ENCODE measurements around the gene GLT1D1.

Gene GLT1D1

GRCh38 chr12:128989287-128989686, 136.0 kb downstream of the GLT1D1 start:
- Histone ChIP-seq H3K9me3 (ENCODE audit: insufficient read depth, low read depth, low read length) (peaks cover 2% of the 10 kb centered on the region), H3K4ac (ENCODE audit: low read depth, low read length) (no peak overlapping the region), H3K36me3 (ENCODE audit: control insufficient read depth in 1 of 2, insufficient read depth in 2 of 2, low read length in 2 of 2) (no peaks in the 10 kb centered on the region), H2AFZ (ENCODE audit: insufficient read depth, low read length, poor library complexity) (no peak overlapping the region), H3K79me2 (ENCODE audit: control insufficient read depth, insufficient read depth, low read length, poor library complexity) (no peaks in the 10 kb centered on the region), H3K4me2 (ENCODE audit: low read length) (no peak overlapping the region), H2BK12ac (ENCODE audit: low read length) (no peak overlapping the region), H3K4me3 (ENCODE audit: low read depth, low read length) (peak overlapping the region; percentile 7), H2BK120ac (ENCODE audit: insufficient read depth, low read length, poor library complexity) (no peak overlapping the region), H3K9ac (ENCODE audit: low read length) (no peak overlapping the region), H3K79me1 (ENCODE audit: low read length) (no peaks in the 10 kb centered on the region), H2BK5ac (ENCODE audit: low read depth, low read length, poor library complexity) (no peak overlapping the region), H4K8ac (ENCODE audit: low read depth, low read length) (no peak overlapping the region), H3K14ac (ENCODE audit: low read length) (no peak overlapping the region), H4K12ac (ENCODE audit: low read depth, low read length) (no peak overlapping the region), H3K27me3 (ENCODE audit: insufficient read depth, low read length) (no peaks in the 10 kb centered on the region), H3K23ac (ENCODE audit: low read length) (no peak overlapping the region), H3K4me1 (ENCODE audit: control insufficient read depth in 1 of 2, insufficient read depth in 2 of 2, low read length in 2 of 2) (no peaks in the 10 kb centered on the region), H4K91ac (ENCODE audit: low read depth, low read length) (no peak overlapping the region), H2AK5ac (ENCODE audit: low read length) (no peak overlapping the region), H3K18ac (ENCODE audit: low read length) (no peak overlapping the region), H3K27ac (ENCODE audit: low read depth, low read length) (no peak overlapping the region)
- WGBS (ENCODE audit: extremely low coverage, insufficient coverage, insufficient read length) = no CpG with 5 or more reads among the region's 1 CpG
- DNase-seq = no peak

GRCh38 chr12:128991716-128992115, 138.4 kb downstream of the GLT1D1 start:
- Histone ChIP-seq H2BK120ac (ENCODE audit: insufficient read depth, low read length, poor library complexity) (no peak overlapping the region), H4K91ac (ENCODE audit: low read depth, low read length) (no peak overlapping the region), H3K23ac (ENCODE audit: low read length) (no peak overlapping the region), H3K4me2 (ENCODE audit: low read length) (no peak overlapping the region), H3K79me1 (ENCODE audit: low read length) (no peaks in the 10 kb centered on the region), H3K9ac (ENCODE audit: low read length) (no peak overlapping the region), H3K79me2 (ENCODE audit: control insufficient read depth, insufficient read depth, low read length, poor library complexity) (no peaks in the 10 kb centered on the region), H3K4me3 (ENCODE audit: low read depth, low read length) (no peak overlapping the region), H3K4me1 (ENCODE audit: control insufficient read depth in 1 of 2, insufficient read depth in 2 of 2, low read length in 2 of 2) (no peaks in the 10 kb centered on the region), H2AK5ac (ENCODE audit: low read length) (no peak overlapping the region), H3K27me3 (ENCODE audit: insufficient read depth, low read length) (no peaks in the 10 kb centered on the region), H3K27ac (ENCODE audit: low read depth, low read length) (no peak overlapping the region), H2BK5ac (ENCODE audit: low read depth, low read length, poor library complexity) (no peak overlapping the region), H3K36me3 (ENCODE audit: control insufficient read depth in 1 of 2, insufficient read depth in 2 of 2, low read length in 2 of 2) (no peaks in the 10 kb centered on the region), H2AFZ (ENCODE audit: insufficient read depth, low read length, poor library complexity) (no peak overlapping the region), H3K4ac (ENCODE audit: low read depth, low read length) (no peak overlapping the region), H3K14ac (ENCODE audit: low read length) (no peak overlapping the region), H3K18ac (ENCODE audit: low read length) (no peak overlapping the region), H3K9me3 (ENCODE audit: insufficient read depth, low read depth, low read length) (peaks cover 2% of the 10 kb centered on the region), H2BK12ac (ENCODE audit: low read length) (no peak overlapping the region), H4K8ac (ENCODE audit: low read depth, low read length) (no peak overlapping the region), H4K12ac (ENCODE audit: low read depth, low read length) (no peak overlapping the region)
- DNase-seq = no peak
- no CpG with 5 or more reads among the region's 6 CpGs for WGBS (ENCODE audit: extremely low coverage, insufficient coverage, insufficient read length)

- H3K27ac ChIP-seq (ENCODE audit: low read depth, low read length) = no peak overlapping the region
- H3K18ac ChIP-seq (ENCODE audit: low read length) = no peak overlapping the region
- H3K4ac ChIP-seq (ENCODE audit: low read depth, low read length) = no peak overlapping the region
- no peak overlapping the region for H3K14ac ChIP-seq (ENCODE audit: low read length)
- no peak overlapping the region for H3K4me2 ChIP-seq (ENCODE audit: low read length)
- H3K4me3 ChIP-seq (ENCODE audit: low read depth, low read length) = no peak overlapping the region
- DNase-seq = no peak
- no peaks in the 10 kb centered on the region for H3K27me3 ChIP-seq (ENCODE audit: insufficient read depth, low read length)
- H3K9me3 ChIP-seq (ENCODE audit: insufficient read depth, low read depth, low read length) = peaks cover 2% of the 10 kb centered on the region
- no peak overlapping the region for H3K23ac ChIP-seq (ENCODE audit: low read length)
- no peak overlapping the region for H4K12ac ChIP-seq (ENCODE audit: low read depth, low read length)
- H2BK120ac ChIP-seq (ENCODE audit: insufficient read depth, low read length, poor library complexity) = no peak overlapping the region
- no peak overlapping the region for H2AK5ac ChIP-seq (ENCODE audit: low read length)
- no peaks in the 10 kb centered on the region for H3K79me1 ChIP-seq (ENCODE audit: low read length)
- no peak overlapping the region for H4K8ac ChIP-seq (ENCODE audit: low read depth, low read length)
- no peaks in the 10 kb centered on the region for H3K36me3 ChIP-seq (ENCODE audit: control insufficient read depth in 1 of 2, insufficient read depth in 2 of 2, low read length in 2 of 2)
- no CpG with 5 or more reads among the region's 8 CpGs for WGBS (ENCODE audit: extremely low coverage, insufficient coverage, insufficient read length)
- H3K79me2 ChIP-seq (ENCODE audit: control insufficient read depth, insufficient read depth, low read length, poor library complexity) = no peaks in the 10 kb centered on the region
- H2BK12ac ChIP-seq (ENCODE audit: low read length) = no peak overlapping the region
- no peak overlapping the region for H4K91ac ChIP-seq (ENCODE audit: low read depth, low read length)
- H3K4me1 ChIP-seq (ENCODE audit: control insufficient read depth in 1 of 2, insufficient read depth in 2 of 2, low read length in 2 of 2) = no peaks in the 10 kb centered on the region
- H2AFZ ChIP-seq (ENCODE audit: insufficient read depth, low read length, poor library complexity) = no peak overlapping the region
- no peak overlapping the region for H2BK5ac ChIP-seq (ENCODE audit: low read depth, low read length, poor library complexity)
- H3K9ac ChIP-seq (ENCODE audit: low read length) = no peak overlapping the region
Measured at GRCh38 chr12:128992116-128992515, 138.8 kb downstream of the GLT1D1 start.

GRCh38 chr12:128992550-128992949, 139.3 kb downstream of the GLT1D1 start:
- no peak overlapping the region for H4K8ac ChIP-seq (ENCODE audit: low read depth, low read length)
- H3K18ac ChIP-seq (ENCODE audit: low read length) = no peak overlapping the region
- H3K4me3 ChIP-seq (ENCODE audit: low read depth, low read length) = no peak overlapping the region
- no peaks in the 10 kb centered on the region for H3K4me1 ChIP-seq (ENCODE audit: control insufficient read depth in 1 of 2, insufficient read depth in 2 of 2, low read length in 2 of 2)
- H3K9ac ChIP-seq (ENCODE audit: low read length) = no peak overlapping the region
- H3K23ac ChIP-seq (ENCODE audit: low read length) = no peak overlapping the region
- H3K27me3 ChIP-seq (ENCODE audit: insufficient read depth, low read length) = no peaks in the 10 kb centered on the region
- no peak overlapping the region for H3K27ac ChIP-seq (ENCODE audit: low read depth, low read length)
- no peak overlapping the region for H4K91ac ChIP-seq (ENCODE audit: low read depth, low read length)
- H2BK5ac ChIP-seq (ENCODE audit: low read depth, low read length, poor library complexity) = no peak overlapping the region
- no peaks in the 10 kb centered on the region for H3K79me2 ChIP-seq (ENCODE audit: control insufficient read depth, insufficient read depth, low read length, poor library complexity)
- no peak overlapping the region for H2BK12ac ChIP-seq (ENCODE audit: low read length)
- H2AFZ ChIP-seq (ENCODE audit: insufficient read depth, low read length, poor library complexity) = no peak overlapping the region
- WGBS (ENCODE audit: extremely low coverage, insufficient coverage, insufficient read length) = no CpG with 5 or more reads among the region's 9 CpGs
- H2AK5ac ChIP-seq (ENCODE audit: low read length) = no peak overlapping the region
- H3K9me3 ChIP-seq (ENCODE audit: insufficient read depth, low read depth, low read length) = peaks cover 2% of the 10 kb centered on the region
- H4K12ac ChIP-seq (ENCODE audit: low read depth, low read length) = no peak overlapping the region
- no peak overlapping the region for H3K4ac ChIP-seq (ENCODE audit: low read depth, low read length)
- no peaks in the 10 kb centered on the region for H3K36me3 ChIP-seq (ENCODE audit: control insufficient read depth in 1 of 2, insufficient read depth in 2 of 2, low read length in 2 of 2)
- H2BK120ac ChIP-seq (ENCODE audit: insufficient read depth, low read length, poor library complexity) = no peak overlapping the region
- H3K79me1 ChIP-seq (ENCODE audit: low read length) = no peaks in the 10 kb centered on the region
- DNase-seq = no peak
- H3K4me2 ChIP-seq (ENCODE audit: low read length) = no peak overlapping the region
- no peak overlapping the region for H3K14ac ChIP-seq (ENCODE audit: low read length)

All from trophoblast cell (in vitro differentiated cells and primary cell).